Inferior parietal cortex (tissue), 1 donor: ENCODE results near the gene DUS1L.
A peak's percentile ranks its signal among the peaks of the same experiment; 100 is the strongest.
"Not testable (repeated sequence)": the region's sequence is repeated elsewhere in the genome, so short reads cannot be mapped to it uniquely, and the experiment has no call there.

Source experiments
- DNase-seq: peaks from one replicate; pipeline ENCODE4 v3.0.0-alpha.2; 2016; ENCODE audit errors: extremely low spot score

The DUS1L gene

GRCh38 chr17:82039695-82040299, 25.8 kb downstream of the DUS1L start:
- DNase-seq = no peak

- not testable (repeated sequence) for DNase-seq
Observed at GRCh38 chr17:82038796-82039409, 26.7 kb downstream of the DUS1L start.

- DNase-seq = no peak
Observed at GRCh38 chr17:82037889-82038195, 27.8 kb downstream of the DUS1L start.

- DNase-seq = peak; percentile 92
Observed at GRCh38 chr17:82037092-82037888, 28.3 kb downstream of the DUS1L start, which contains the start of gene DCXR. Gene DCXR, minus strand, starts transcription at chr17:82037697. Its CDS starts 15 bp downstream, at chr17:82037682.

- no peak for DNase-seq
Observed at GRCh38 chr17:82036634-82037091, 28.9 kb downstream of the DUS1L start.

- DNase-seq = no peak
Observed at GRCh38 chr17:82035956-82036633, 29.5 kb downstream of the DUS1L start.

GRCh38 chr17:82035488-82035887, 30.1 kb downstream of the DUS1L start:
- DNase-seq = no peak

GRCh38 chr17:82034371-82035011, 31.1 kb downstream of the DUS1L start:
- no peak for DNase-seq

GRCh38 chr17:82033359-82034085, 32.1 kb downstream of the DUS1L start:
- no peak for DNase-seq

- DNase-seq = no peak
Observed at GRCh38 chr17:82031885-82032627, 33.5 kb downstream of the DUS1L start.

GRCh38 chr17:82031303-82031884, 34.2 kb downstream of the DUS1L start, which contains the start of gene RAC3:
Gene RAC3, plus strand, starts transcription at chr17:82031678. Its CDS starts 84 bp downstream, at chr17:82031762.
- no peak for DNase-seq

- peak; percentile 78 for DNase-seq
Observed at GRCh38 chr17:82030470-82031302, 34.9 kb downstream of the DUS1L start.

- DNase-seq = no peak
Observed at GRCh38 chr17:82029990-82030469, 35.6 kb downstream of the DUS1L start.

GRCh38 chr17:82029391-82029790, 36.2 kb downstream of the DUS1L start:
- DNase-seq = no peak

GRCh38 chr17:82028966-82029365, 36.6 kb downstream of the DUS1L start:
- no peak for DNase-seq

GRCh38 chr17:82028246-82028645, 37.4 kb downstream of the DUS1L start:
- no peak for DNase-seq

GRCh38 chr17:82025401-82026107, 40.0 kb downstream of the DUS1L start:
- no peak for DNase-seq

GRCh38 chr17:82024859-82025258, 40.7 kb downstream of the DUS1L start:
- no peak for DNase-seq
